HG02943 (cell line): Measurements from ENCODE around the gene KDM2B.

Experiments
- ATAC-seq: cut with Tn5 transposase; IDR thresholded peaks from one replicate; pipeline ENCODE4 v1.9.1; 2021; ENCODE audit warnings: mild to moderate bottlenecking, low read depth, moderate library complexity; ENCODE audit not compliant: unreplicated experiment

The KDM2B gene

DNA sequence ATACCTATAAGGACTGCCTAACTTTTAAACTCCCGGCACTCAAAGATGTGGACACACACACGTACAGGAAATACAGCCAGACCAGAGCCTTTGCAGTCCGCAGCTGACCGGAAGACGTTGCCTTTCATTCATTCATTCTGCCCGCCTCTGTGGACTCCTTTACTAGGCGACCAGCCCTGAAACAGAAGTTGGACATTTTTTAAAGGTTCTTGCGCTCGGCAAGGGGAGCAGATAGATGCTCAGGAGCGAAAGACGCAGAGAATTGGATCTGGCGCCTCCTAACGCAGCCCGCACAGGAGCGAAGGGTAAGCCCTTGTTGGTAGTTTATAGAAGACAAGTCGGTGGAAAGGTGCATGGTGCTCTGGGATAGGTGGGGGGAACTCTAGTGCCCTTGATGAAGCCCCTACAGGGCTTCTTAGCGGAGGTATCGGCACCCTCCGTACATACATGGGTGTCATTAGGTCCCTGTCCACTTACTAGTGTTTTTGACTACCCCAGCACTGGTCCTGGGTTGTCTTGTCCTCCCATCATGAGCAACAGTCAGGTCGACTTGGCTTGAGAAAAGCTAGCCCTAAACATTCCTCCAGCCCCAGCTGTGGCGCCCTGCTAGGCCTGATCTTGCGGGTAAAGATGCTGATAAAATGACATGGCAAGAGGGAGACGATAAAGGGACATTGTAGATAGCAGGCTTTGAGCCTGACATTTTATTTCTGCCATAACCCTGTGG is at the start of gene KDM2B:
TSS of gene KDM2B (minus strand) at position 65 of the 727 bp plus-strand sequence. CDS start 112 bp downstream, outside the sequence.
- no peak for ATAC-seq

GRCh38 chr12:121628536-121628935 is 47.7 kb upstream of the KDM2B start:
- ATAC-seq: no peak

DNA sequence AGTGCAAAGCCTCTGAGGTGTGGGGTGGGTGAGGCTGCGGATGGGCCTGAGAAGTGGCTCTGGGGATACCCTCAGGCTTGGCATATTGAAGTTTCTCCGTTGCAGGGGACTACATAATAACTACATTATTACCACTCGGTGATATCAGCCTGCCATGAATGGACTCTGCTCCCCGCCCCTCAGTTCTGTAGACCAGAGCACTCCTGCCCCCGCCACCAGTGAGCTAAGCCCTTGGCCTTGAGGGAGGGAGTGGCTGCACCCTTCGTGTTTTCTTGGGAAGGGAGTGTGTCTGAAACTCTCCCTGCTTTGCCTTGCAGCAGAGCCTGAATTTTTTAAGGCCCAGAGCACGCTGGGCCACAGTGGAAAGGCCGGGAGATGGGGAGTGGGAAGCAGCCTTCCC is 47.2 kb upstream of the KDM2B start:
- ATAC-seq: no peak

DNA sequence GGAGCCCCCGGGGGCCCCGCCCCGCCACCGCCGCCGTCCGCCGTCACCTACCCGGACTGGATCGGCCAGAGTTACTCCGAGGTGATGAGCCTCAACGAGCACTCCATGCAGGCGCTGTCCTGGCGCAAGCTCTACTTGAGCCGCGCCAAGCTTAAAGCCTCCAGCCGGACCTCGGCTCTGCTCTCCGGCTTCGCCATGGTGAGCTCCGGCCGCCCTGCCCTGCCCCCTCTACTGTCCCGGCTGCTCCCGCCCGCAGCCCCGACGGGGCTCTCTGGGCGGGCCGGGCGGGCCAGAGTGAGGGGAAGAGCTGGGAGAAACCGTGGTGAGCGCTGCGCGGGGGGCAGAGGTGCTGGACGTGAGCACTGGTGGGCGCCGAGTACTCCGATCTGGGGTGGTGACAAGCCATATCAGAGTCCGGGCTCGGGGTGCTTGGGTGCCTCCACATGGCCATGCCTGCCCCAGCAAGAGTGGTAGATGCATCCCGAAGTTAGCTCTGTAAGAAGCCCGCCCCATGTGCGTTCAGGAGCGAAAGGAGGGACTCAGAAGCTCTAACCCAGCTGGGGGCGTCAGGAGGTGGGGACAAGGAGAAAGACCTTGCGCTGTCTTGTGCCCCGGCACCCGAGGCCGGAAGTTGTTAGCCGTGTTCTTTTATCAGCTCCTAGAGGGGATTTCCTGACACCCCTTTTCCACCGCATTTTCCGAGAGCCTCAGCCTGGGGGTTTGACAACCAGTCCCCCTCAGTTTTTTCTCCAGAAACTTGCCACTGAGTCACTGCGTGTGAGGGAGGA is 46.2 kb upstream of the KDM2B start:
- ATAC-seq: peak; percentile 30

- ATAC-seq: peak; percentile 58
These were observed 45.4 kb upstream of the KDM2B start, which contains the start of gene ORAI1 for GRCh38 chr12:121626087-121626852. Gene ORAI1, plus strand, starts transcription at chr12:121626530.

DNA sequence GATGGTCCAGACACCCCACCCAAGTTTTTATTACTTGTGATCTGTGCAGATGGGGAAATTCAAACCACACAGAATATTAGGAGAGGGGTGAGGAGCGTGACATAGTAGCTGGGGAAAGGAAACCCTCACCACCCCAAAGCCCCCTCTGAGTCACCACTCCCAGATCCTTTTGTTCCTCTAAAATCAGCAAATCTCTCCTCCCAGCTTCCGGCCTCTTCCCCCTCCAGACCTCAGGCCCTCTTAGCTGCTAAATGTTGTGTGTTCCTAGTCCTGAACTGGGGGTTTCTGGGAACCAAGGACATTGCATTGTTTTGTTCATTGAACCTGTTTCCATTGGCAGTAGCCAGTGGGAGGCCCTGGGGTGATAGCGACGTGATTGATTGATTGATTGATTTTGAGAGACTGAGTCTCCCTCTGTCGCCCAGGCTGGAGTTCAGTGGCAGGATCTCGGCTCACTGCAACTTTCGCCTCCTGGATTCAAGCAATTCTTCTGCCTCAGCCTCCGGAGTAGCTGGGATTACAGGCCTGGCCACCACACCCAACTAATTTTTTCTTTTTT is 39.6 kb upstream of the KDM2B start:
- ATAC-seq: no peak

DNA sequence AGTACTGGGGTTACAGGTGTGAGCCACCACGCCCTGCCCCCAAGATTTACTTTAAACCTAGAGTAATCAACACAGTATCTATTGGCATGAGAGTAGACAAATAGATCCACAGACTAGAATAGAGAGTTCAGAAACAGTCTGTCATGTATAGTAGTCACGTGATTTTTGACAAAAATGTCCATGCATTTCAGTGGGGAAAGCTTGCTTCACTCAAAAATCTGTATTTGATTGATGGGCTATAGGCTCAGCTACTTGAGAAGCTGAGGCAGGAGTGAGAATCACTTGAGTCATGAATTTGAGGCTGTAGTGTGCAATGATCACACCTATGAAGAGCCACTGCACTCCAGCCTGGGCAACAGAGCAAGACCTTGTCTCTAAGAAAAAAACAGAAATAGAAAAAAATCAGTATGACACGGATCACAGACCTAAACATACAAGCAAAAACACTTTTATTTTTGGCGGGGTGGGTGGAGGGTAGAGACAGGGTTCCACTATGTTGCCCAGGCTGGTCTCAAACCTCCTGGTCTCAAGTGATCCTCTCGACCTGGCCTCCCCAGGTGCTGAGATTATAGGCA is 37.9 kb upstream of the KDM2B start:
- no peak for ATAC-seq

GRCh38 chr12:121614872-121615467 is 34.1 kb upstream of the KDM2B start:
- no peak for ATAC-seq

- no peak for ATAC-seq
These were observed 32.6 kb upstream of the KDM2B start for GRCh38 chr12:121613462-121613861.

DNA sequence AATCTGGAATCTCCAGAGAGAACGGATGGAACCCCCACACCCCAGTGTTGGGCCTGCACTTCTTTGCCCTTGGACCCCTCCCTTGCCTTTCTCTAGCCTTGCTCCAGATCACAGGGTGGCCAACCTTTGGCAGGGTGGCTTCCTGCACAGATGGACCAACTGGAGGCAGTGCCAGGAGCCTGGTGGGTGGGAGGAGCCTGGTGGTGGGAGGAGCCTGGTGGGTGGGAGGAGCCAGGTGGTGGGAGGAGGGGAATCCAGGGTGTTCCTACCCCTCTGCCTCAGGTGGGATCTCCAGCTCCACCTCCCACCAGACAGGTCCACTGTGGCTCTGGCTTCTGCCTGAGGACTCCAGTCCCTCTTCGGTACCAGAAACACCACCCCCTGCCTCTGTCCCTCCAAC is 30.5 kb upstream of the KDM2B start:
- no peak for ATAC-seq

- ATAC-seq: no peak
These were observed 29.7 kb upstream of the KDM2B start for GRCh38 chr12:121610239-121611149.

- no peak for ATAC-seq
These were observed 27.5 kb upstream of the KDM2B start for GRCh38 chr12:121608301-121608700.

GRCh38 chr12:121603581-121603980 is 22.8 kb upstream of the KDM2B start:
- ATAC-seq: no peak

- no peak for ATAC-seq
These were observed 21.9 kb upstream of the KDM2B start for GRCh38 chr12:121602766-121603165.

DNA sequence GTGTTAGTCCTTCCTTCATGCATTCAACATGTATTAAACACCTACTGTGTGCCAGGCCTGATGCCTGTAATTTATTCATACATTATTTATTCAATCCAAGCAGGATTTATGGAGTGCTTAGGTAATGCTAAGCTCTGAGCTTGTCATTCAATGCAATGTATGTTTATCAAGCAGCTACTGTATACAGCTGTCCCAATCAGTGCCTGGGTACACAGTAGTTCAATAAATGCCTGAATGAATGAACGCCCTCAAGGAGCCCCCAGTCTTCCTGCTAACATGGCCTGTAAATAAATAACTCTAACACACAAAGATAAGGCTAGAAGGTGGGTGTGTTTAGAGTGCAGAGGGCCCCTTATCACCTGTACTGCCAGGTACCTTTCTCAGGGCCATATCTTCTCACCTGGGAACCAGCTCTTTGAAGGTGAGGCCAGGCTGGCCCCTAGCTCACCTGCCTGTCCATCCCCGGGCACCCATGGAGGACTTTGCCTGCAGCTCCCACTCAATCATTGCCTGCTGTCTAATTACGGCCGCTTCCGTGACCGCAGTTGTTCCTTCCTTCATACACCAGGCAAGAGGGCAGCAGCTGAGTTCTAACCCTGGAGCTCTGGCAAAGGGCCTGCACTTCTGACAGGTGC is 20.0 kb upstream of the KDM2B start:
- no peak for ATAC-seq

- ATAC-seq: no peak
These were observed 15.7 kb upstream of the KDM2B start for GRCh38 chr12:121596526-121596925.

GRCh38 chr12:121595520-121595919 is 14.7 kb upstream of the KDM2B start:
- no peak for ATAC-seq

DNA sequence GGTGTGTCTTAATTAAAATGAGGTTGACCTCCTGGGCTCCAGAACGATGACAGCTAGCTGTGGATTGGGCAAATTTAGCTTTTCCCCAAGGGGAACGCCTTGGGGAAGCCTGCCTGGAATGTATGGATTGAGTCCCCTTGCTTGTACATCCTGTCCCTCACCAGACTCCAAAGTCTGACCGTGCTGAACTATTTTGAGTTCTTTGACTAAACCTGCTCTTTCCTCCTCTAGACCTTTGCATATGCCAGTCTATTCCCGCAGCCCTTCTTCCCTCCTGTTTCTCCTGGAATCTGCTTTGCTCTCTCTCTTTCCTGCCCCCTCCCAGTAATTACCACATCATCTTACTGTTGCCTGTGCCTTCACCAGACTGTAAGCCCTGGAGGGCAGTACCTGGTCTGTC is 11.5 kb upstream of the KDM2B start:
- ATAC-seq: no peak
